ENCODE data around the gene RAI1.

RAI1 gene

GRCh38 chr17:17788967-17789366, 107.7 kb downstream of the RAI1 start:
- H3K4me3 ChIP-seq (ENCODE audit: low read depth, low read length): no peak overlapping the region
- DNase-seq (ENCODE audit: low read depth, low spot score): no peak
- no peak for TF ChIP-seq CTCF (IDR thresholded peaks at IDR 0.05; ENCODE audit: low read depth, low read length)
- in situ Hi-C loops (cut with HindIII; ENCODE audit: low sequenced_read_pairs): no loop called here

DNA sequence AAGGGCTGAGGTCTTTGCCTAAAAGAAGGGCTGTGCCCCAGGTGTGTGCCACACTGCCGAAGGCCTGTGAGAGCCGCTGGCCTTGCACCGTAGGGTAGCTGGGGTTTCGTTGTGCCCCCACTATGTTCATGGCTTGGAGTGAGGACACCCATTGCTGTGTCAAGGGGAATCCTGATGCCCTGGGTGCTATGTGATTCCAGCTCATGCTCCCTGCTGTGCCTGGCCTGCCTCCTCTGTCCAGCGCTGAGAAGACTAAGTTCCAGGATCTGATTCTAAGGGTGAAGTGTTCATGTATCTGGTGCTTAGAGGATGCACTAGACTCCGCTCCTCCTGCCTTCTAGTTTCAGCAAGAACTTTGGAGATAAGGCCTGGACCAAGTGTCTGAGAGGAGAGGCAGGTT, 108.2 kb downstream of the RAI1 start:
- in situ Hi-C loops (cut with HindIII; ENCODE audit: low sequenced_read_pairs): no loop called here
- TF ChIP-seq CTCF (IDR thresholded peaks at IDR 0.05; ENCODE audit: low read depth, low read length): no peak
- no peak overlapping the region for H3K4me3 ChIP-seq (ENCODE audit: low read depth, low read length)
- DNase-seq (ENCODE audit: low read depth, low spot score): no peak

DNA sequence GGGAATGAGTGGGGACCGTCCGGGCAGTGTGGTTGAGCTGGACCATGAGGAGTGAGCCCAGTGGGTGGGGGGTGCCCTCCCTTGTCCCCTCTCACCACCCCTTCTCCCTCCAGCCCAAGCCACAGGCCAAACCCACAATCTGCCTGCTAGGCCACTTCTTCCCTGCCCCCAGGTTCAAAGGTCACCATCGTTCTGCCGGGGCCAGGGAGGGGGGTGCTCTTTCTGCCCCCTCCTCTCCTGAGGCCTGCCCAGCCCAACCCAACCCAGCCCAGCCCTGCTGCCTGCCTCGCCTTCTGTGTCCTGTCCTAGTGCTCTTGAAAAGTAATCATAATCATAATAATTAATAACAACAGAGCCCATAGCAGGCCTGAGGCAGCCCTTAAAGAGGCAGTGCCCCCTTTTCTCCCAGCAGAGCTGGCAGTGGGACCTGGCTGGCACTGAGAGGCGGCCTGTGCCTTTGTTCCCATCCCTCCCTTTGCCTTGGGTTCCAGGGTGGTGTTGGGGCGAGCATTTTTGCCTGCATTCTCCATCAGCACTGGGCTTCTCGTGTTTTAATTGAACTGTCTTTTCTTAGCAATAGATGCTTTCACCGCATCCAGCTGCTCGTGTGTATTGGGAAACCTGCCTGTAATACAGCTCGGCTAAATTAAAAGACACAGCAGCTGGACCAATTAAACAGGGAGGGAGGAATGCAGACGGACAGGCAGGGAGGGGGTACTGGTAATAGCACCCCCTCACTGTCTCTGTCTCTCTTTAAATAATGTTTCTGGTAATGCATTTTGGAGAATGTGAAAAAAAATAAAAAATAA, 108.8 kb downstream of the RAI1 start:
- no peak for DNase-seq (ENCODE audit: low read depth, low spot score)
- H3K4me3 ChIP-seq (ENCODE audit: low read depth, low read length): no peak overlapping the region
- no peak for TF ChIP-seq CTCF (IDR thresholded peaks at IDR 0.05; ENCODE audit: low read depth, low read length)
- in situ Hi-C loops (cut with HindIII; ENCODE audit: low sequenced_read_pairs): no loop called here

GRCh38 chr17:17790637-17791464, 109.6 kb downstream of the RAI1 start:
- H3K4me3 ChIP-seq (ENCODE audit: low read depth, low read length): no peak overlapping the region
- no peak for TF ChIP-seq CTCF (IDR thresholded peaks at IDR 0.05; ENCODE audit: low read depth, low read length)
- no peak for DNase-seq (ENCODE audit: low read depth, low spot score)
- in situ Hi-C loops (cut with HindIII; ENCODE audit: low sequenced_read_pairs): no loop called here

- in situ Hi-C loops (cut with HindIII; ENCODE audit: low sequenced_read_pairs): no loop called here
- DNase-seq (ENCODE audit: low read depth, low spot score): no peak
Measured at GRCh38 chr17:17792037-17792550, 110.8 kb downstream of the RAI1 start.

More at GRCh38 chr17:17792037-17792550, 110.8 kb downstream of the RAI1 start:
- no peak overlapping the region for H3K4me3 ChIP-seq (ENCODE audit: low read depth, low read length)
- no peak for TF ChIP-seq CTCF (IDR thresholded peaks at IDR 0.05; ENCODE audit: low read depth, low read length)
